T-helper 2 cell treated with Interferon-gamma antibody and Interleukin-4, amounts not matched to agents 100 ng/mL and 5 ng/mL, for 36 hours (primary cell): ENCODE measurements around the gene BIK. TPM values are rescaled to one million over a fixed set of nuclear protein-coding genes. Genes with fewer than 3 reads are reported as not detected.
"Not testable (repeated sequence)": the region's sequence is repeated elsewhere in the genome, so short reads cannot be mapped to it uniquely, and the experiment has no call there.

ENCODE experiments used
- intact Hi-C: fragments of 100-400 bp; cut with micrococcal nuclease; formaldehyde crosslinking; loops from one replicate; pipeline ENCODE4 v1.15.1; 2023
- total RNA-seq: library from RNA; stranded (reverse); gene quantifications from 2 replicates; pipeline ENCODE4 v1.2.3, GENCODE V29; 2022

The BIK gene
- total RNA-seq, 1 donor from 2014 or later = 2.0 TPM

DNA sequence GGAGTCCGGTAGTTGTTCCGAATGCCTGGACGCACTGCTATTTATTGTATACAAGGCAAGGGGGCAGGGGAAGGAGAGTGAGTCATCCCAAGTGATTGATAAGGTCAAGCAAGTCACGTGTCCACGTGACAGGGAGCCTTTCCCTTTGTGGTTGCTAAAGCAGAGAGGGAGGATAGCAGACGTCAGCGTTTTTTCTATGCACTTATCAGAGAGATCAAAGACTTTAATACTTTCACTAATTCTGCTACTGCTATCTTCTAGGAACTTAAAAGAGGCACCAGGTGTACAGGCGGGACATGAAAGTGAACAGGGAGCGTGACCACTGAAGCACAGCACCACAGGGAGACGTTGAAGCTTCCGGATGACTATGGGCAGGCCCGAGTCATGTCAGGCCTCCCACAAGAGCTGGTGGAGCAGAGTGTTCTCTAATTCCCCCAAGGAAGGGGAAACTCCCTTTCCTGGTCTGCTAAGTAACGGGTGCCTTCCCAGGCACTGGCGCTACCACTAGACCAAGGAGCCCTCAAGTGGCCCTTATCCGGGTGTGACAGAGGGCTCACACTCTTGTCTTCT lies 6.4 kb upstream of the BIK start:
- intact Hi-C loops = not testable (repeated sequence)

DNA sequence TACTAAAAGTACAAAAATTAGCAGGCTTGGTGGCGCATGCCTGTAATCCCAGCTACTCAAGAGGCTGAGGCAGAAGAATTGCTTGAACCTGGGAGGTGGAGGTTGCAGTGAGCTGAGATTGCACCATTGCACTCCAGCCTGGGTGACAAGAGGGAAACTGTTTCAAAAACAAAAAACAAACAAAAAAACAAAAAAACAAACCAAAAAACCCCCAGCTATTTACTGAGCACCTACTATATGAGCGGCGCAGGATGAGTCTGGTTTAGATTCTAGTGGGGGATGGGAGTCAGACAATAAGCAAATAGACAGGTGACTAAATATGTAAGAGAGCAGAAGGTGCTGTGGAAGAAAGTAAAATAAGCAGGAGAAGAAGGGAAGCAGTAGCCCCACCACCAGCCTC lies 5.6 kb upstream of the BIK start:
- intact Hi-C loops = not testable (repeated sequence)

DNA sequence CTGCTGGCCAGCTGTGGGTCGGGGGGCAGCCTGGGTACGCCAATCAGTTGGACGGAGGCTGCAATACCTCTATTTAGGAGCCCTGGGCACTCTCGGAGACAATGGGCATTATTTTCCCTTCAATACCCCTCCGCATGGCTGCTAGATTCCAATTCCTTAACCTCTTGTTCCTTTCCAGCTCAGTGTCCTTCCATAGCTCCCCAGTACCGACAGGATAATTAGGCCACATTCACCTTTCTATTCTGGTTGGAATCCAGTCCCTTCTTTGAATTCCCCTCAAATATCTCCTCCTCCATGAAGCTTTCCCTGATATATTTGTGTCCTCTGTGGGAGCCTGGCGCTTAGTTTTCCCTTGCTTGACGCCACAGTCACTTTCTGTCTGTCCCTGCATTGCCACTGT lies 4.2 kb upstream of the BIK start:
- intact Hi-C loops = no loop called here

DNA sequence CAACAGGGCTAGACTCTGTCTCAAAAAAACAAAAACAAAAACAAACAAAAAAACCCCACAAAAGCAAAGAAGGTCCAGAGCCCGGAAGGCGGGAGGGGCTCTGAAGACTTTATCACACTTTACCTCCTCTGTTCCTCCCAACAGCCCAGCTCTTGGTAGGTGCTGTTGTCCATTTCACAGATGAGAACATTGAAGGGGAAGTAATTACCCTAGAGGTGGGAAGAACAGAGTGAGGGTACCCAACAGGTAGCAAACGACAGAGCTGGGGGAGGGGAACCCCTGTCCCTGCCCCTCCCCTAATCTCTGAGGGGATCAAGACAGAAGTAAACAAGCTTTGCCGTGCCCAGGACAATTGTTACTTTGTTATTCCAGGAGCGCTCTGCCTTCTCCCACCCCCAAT lies 1.0 kb upstream of the BIK start:
- intact Hi-C loops = no loop called here

DNA sequence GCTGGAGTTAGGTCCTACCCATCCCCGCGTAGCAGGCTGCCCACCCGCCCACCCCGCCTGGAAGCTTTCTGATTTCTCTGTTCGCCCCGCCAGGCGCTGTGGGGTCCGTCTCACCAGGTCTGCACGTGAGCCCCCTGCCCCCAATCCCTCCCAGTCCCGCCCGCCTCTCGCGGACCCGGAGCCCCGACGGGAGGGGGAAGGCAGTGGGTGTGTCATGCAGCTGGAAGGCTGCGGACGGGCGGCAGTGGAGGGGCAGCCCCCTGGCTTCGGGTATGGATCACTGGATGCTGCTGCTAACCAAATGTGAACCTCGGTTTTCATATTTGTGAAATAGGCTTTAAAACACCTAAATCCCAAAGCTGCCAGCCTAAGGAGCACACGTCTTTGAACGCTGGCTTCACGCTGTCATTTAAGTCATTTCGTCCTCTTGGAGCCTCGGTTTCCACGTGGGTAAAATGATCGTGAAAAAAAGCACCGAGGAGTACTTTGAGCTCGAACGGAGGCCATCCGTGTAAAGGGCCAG lies 568 bp upstream of the BIK start:
- intact Hi-C loops = loop anchor here (5.0 kb wide), 1 partner anchor 42 kb away; the partner anchor contains the start of gene TSPO

DNA sequence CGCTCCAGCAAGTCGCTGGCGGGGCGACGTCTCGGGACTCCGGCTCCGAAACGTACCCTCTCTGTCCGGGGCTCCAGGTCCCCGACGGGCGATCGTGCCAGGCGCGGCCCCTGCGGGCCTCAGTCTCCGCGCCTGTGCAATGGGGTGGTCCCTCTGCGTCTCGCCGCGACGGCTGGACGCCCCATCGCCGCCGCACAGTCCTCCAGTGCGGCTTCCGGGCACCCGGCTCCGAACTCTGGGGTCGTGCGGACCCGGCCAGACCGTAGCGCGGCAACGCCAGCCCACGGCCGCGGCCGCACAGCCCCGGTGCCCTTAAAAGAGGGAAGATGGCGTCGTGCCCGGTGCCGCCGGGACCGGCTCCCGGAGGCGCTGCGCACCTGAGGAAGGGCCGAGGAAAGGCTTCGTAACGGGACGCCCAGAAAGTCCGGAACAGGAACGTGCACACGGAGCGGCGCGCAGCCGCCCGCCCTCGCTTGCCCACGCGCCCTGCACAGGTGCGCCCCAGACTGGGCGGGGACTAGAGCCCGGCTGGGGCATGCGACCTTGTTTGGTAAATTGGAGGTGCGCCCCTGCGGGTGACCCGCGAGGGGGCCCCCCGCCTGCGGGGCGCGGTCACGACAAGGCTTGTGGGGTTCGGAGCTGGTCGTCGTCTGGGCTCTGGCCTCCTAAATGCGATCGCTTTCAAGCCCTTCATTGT lies 525 bp downstream of the BIK start:
- intact Hi-C loops = loop anchor here (5.0 kb wide), 1 partner anchor 41 kb away; the partner anchor contains the start of gene TSPO

DNA sequence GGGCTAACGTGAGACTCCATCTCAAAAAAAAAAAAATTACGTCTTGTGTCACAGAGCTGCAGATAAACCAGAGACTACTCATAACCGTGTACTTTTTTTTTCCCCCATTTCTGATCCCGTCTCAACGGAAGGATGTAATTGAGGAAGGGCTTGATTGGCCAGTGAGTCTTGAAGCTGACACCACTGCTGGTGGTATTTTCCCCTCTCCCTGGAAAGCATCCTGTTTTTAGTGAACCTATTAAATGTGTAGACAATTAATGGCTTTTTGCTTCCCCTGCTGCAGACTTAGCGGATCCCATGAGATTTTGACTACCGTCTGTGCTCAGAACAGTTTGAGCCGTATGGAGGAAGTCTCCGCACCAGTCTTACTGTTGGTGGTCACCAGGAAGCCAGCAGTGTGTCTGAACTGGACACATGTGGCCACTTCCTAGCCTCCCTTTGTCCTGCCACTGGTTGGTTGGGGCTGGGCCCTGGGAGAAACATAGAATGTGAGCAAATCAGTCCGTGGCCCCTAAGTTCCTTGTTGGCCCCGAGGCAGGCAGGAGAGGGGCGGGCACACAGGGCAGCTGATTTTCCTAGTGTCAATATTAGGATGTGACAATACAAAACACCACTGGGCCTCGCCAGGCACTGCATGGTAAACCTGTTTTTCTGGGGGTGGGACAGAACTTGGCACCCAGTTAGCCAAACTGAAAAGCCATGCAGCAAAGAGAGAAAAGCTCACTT lies 3.1 kb downstream of the BIK start:
- intact Hi-C loops = loop anchor here (5.0 kb wide), 1 partner anchor 39 kb away; the partner anchor contains the start of gene TSPO

DNA sequence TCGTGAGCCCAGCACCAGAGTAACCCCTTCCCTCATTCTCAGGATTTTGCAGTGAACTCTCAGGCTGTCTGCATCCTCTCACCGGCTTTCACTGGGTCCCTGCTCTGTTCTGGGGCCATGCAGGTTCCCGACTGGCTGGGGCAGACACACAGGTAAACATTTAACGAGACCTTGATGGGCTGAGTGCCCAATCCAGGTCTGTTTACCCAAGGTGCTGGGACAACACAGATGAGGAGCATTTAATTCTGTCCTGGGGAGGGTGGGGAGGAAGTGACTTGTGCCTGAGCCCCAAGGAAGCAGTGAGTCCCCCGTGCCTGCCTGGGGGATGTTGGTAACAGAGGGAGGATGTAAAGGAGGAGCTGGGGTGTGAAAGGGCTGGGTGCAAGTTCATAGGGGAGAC lies 4.4 kb downstream of the BIK start:
- intact Hi-C loops = loop anchor here (5.0 kb wide), 1 partner anchor 37 kb away; the partner anchor contains the start of gene TSPO

DNA sequence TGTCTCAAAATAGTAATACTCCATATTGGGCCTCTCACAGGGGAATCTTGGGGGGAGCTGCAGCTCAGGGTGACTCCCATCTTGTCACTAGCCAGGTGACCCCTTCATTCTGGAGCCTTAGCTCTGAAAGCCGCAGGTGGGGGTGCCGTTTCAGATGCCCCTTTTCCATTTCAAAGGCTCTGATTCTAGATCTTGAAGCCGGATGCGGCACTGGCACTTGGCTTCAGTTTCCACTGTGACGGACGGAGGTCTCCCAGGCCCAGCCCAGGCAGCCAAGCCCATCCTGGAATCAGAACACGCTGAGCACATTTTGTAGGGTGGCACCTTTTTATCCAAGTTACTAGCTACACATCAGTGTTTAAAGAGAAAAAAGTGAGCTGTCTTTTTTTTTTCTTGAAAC lies 6.4 kb downstream of the BIK start:
- intact Hi-C loops = no loop called here

DNA sequence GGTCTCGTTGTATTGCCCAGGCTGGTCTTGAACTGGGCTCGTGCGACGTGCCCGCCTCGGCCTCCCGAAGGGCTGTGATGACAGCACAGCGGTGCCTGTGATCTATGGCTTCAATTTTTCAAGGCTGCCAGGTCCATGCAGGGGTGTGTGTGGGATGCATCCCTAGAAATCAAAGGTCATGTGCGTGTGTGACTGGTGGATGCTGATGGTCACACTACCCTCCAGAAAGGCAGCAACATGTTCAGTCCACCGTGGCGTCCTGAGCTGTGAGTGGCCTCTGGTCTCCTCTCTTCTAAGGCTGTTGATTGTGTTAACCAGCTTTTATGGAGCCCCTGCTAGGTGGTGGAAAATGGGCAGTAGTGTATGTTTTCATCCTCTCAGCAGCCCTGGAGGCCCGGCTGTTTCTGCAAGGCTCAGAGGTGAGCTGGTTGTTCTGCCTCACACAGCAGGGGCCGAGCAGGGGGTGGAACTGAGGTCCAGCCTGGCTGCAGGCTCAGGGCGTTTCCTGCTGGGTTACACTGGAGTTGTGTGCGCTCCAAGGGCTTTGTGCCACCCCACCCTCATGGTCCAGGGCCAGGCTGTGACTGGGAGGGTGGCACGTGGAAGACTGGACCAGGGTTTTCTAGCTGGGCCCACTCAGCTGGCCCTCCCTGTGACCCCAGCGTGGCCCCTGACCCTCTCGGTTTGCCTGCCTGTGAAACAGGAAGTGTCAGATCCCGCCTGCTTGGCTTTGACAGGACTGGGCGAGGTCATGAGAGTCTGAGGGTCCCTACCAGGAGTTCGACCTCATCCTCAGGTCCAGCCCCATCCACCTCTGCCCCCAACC lies 7.7 kb downstream of the BIK start:
- intact Hi-C loops = no loop called here

DNA sequence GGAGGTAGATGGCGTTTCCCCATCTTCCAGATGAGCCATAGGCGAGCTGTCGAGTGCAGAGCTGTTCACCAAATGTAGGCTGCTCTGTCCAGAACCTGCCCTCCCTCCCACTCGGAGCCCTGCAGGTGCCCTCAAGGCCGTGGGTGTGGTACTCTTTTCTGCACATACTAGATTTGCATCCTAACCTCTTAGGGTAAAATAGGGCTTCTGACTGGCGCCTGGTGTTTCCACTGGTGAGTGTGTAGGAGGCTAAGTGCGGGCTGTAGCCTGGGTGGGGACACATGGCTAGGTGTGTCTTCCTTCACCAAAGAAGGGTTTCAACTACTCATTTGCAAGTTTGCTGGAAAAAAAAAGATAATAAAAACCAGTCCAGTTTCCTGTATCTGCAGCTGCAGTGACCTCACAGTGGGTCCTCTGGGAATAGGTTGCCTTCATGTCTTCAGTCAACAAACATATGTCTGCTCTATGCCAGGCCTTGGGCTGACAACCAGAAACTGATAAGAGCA lies 8.5 kb downstream of the BIK start:
- intact Hi-C loops = no loop called here

DNA sequence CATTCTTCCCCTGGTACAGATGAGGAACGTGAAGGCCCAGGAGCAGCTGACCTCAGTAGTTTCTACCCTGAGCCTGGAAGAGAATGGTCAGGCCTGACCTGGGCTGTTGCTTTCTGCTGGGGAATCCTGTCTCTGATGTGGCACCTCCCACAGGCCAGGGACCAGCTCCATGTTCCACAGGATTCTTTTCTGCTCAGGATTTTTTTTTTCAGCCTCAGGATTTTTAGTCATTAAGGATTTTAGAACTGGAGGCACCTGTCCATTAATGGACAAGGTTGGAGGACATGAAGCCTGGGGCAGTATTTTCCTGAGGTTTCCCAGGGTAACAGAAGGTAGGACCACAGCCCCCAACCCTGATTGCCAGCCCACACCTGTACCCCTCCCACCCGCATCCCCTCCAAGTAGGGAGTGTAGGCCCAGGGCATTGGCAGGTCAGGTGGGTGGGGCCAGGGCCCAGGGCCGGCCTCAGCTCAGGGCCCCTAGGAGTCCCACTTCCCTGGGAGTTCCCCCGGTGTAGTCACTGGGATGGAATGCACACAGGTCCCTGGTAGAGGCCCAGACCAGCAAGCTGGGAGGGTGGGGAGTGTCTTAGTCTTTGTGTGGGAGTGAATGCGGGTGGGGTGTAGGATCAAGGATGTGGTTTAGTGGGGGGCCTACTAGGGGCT lies 16.1 kb downstream of the BIK start:
- intact Hi-C loops = no loop called here

DNA sequence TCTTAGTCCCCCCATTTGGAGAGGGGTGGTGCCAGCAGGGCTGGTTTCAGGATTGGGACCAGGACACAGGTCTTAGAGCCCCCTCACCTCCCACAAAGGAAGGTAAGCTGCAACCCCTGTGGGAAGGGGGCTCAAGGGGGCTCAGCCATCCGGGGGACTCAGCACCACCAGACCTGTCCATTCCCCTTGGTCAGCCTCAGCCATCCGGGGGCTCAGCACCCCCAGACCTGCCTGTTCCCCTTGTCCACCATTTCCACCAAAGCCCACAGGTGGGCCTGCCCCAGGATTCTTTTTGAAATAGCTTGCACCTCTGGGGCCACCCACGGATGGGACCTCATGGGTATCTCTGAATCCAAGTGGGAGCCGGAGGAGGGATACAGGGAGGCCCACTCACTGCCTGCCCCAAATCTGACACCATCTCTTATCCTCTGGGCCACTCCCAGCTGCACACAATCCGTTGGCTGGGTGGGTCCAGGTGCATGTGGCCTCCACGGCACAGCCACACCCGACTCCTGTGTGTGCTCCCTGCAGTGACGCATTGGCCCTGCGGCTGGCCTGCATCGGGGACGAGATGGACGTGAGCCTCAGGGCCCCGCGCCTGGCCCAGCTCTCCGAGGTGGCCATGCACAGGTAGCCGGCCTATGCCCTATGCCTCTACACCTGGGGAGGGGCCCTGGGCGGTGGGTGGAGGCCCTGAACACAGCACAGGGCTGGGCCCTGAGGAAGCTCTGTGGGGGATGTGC lies 16.8 kb downstream of the BIK start:
- intact Hi-C loops = no loop called here

DNA sequence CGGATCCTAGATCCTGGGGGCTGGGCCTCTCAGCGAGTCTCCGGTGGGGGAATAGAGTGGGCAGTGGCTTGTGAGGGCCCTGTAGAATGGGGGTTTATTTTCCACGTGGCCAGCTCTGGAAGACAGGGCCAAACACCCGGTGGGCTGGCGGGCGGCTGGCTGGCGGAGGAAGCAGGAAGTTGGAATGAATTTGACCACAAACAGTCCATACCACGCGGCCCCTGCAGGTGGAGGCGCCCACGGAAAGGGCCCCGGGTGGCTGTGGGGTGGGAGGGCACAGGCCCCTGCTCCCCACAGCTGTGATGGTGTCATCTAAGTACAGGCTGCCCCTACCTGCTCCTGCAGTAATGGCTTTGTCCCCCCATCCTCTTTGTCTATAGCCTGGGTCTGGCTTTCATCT lies 17.6 kb downstream of the BIK start:
- intact Hi-C loops = no loop called here

DNA sequence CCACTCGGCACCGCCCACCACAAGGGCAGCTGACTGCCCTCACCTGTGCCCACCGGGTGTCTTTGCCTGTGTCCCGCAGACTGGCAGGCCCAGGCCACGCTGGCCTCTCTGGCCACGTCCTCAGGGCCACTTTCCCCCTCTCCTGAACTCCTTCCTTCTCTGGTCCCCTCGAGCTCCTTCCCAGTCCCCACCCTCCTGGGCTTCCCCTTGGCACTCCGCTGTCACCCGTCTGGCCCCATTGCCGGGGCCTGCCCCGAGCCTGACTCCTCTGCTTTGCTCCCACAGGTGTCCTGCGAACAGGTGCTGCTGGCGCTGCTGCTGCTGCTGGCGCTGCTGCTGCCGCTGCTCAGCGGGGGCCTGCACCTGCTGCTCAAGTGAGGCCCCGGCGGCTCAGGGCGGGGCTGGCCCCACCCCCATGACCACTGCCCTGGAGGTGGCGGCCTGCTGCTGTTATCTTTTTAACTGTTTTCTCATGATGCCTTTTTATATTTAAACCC lies 18.4 kb downstream of the BIK start:
- intact Hi-C loops = no loop called here

DNA sequence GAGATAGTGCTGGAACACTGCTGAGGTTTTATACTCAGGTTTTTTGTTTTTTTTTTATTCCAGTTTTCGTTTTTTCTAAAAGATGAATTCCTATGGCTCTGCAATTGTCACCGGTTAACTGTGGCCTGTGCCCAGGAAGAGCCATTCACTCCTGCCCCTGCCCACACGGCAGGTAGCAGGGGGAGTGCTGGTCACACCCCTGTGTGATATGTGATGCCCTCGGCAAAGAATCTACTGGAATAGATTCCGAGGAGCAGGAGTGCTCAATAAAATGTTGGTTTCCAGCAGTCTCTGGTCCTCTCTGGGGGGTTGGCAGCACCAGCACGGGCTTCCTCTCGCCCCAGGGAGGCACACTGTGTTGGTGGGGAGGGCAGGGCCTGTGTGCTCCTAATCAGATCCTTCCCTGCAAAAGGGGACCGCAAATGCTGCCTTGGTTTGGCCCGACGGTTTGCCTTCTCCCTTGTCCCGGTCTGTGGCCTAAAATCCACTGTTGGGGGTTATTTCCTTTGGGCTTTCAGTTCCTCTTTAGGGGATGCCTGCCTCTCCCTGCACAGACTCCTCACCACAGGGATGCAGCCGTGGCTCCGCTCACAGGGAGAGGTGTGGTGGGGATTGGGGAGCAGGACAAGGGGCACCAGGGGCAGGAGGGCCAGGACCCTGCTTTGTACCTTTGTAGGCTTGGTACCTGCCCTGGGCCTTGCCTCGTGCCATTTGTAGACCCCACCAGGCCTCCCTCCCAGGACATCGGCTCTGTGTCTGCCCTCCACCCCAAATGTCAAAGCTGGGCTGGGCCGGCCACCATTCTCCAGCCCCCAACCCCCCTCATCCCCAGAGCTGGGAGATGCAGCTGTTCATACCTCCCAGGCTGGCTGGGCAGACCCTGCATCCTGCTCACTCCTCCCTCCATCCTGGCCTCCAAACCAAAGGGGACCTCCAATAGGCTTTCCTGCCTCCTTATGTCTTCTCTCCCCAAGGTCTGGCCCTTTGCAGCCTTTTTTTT lies 19.2 kb downstream of the BIK start:
- intact Hi-C loops = no loop called here

DNA sequence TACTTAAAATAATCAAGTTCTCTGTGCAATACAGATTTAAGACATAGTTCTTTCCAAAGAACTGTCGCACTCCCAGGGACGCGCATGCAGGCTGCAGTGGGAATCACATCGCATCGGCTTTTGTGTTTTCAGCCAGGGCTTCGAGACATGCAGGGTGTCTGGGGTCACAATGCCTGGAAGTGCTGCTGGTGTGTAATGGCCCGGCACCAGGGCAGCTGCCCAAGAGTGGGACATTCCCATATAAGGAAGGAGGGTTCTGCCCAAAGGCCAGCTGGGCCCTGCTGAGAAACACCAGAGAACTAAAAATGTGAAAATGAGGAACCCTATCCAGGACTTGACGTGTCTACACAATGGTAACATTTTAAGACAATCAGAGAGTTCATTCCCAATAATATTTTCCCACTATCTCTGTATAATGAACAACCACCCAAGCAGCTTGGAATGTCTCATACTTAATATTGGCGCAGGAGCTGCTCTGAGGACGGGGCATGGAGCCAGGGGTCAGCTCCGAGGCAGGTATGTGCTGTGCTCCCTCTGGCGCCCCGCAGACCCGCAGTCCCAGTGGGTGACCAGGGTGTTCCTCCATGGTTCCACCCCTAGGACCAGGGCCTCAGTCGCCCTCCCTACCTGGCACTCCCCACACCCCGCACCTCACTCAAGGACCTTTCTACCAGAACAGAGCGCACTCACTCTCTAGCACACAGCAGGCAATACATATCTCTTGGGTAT lies 21.4 kb downstream of the BIK start:
- intact Hi-C loops = no loop called here

DNA sequence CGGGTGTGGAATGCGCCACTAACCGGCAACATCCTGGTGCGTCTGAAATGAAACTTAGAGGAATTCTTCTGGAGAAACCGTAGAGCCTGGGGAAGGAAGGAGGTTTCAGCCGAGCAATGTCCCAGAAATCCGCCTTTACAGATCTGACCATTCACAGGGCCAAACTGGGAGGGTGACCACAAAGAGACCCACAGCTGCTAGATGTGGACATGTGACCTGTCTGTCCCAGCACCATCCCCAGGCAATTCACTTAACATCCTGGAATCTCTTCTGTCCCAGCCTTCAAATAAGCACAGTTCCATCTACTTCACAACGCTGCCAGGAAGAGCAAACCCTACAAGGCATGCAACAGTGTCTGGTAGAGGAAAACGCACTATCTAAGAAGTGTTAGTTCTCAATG lies 22.9 kb downstream of the BIK start:
- intact Hi-C loops = no loop called here
